ENCODE data around the gene CCDC85B. TPM values are rescaled to one million over a fixed set of nuclear protein-coding genes. Genes with fewer than 3 reads are reported as not detected.

Gene CCDC85B
- total RNA-seq, 2 experiments from 2014 or later: 40.0 to 44.4 TPM

- H3K36me3 Mint-ChIP-seq: peaks cover 2% of the 10 kb centered on the region
- peak overlapping the region; percentile 96 for H3K27ac Mint-ChIP-seq
- no peaks in the 10 kb centered on the region for H3K9me3 Mint-ChIP-seq
- peaks cover 26% of the 10 kb centered on the region for H3K4me1 Mint-ChIP-seq (ENCODE audit: low read depth)
- H3K27me3 Mint-ChIP-seq: no peaks in the 10 kb centered on the region
- CTCF ChIA-PET: interaction anchor here (1.1 to 1.8 kb wide), 2 partner anchors 43 to 148 kb away, joined by 3 to 12 read pairs; no protein-coding TSS in a partner anchor
- peak overlapping the region; percentile 67 for H3K4me3 Mint-ChIP-seq
- intact Hi-C loops (cut with micrococcal nuclease): loop anchor here (1.0 to 2.0 kb wide), 4 partner anchors 9 to 39 kb away; partner anchors contain the start of genes C11orf68, DRAP1 and FIBP
- POLR2A ChIA-PET: interaction anchor here (0.7 to 1.5 kb wide), 3 partner anchors 28 to 423 kb away, joined by 3 to 4 read pairs (median 3); no protein-coding TSS in a partner anchor
- peak; percentile 89 for DNase-seq
These were observed 37.5 kb downstream of the CCDC85B start for GRCh38 chr11:65927904-65928397.

GRCh38 chr11:65928667-65929066 lies 38.2 kb downstream of the CCDC85B start:
- Mint-ChIP-seq H3K9me3 (no peaks in the 10 kb centered on the region), H3K27ac (peak overlapping the region; percentile 96), H3K27me3 (no peaks in the 10 kb centered on the region), H3K4me1 (ENCODE audit: low read depth) (peaks cover 26% of the 10 kb centered on the region), H3K36me3 (peaks cover 2% of the 10 kb centered on the region), H3K4me3 (peak overlapping the region; percentile 67)
- CTCF ChIA-PET: interaction anchor here (1.1 to 1.8 kb wide), 2 partner anchors 44 to 148 kb away, joined by 3 to 12 read pairs; no protein-coding TSS in a partner anchor
- no peak for DNase-seq
- intact Hi-C loops (cut with micrococcal nuclease): loop anchor here (1.0 to 2.0 kb wide), 4 partner anchors 9 to 40 kb away; partner anchors contain the start of genes C11orf68, DRAP1 and FIBP
- POLR2A ChIA-PET: interaction anchor here (0.7 to 1.5 kb wide), 3 partner anchors 27 to 423 kb away, joined by 3 to 4 read pairs (median 3); no protein-coding TSS in a partner anchor

GRCh38 chr11:65931773-65932557 lies 41.5 kb downstream of the CCDC85B start:
- Mint-ChIP-seq H3K27me3 (no peaks in the 10 kb centered on the region), H3K9me3 (no peaks in the 10 kb centered on the region), H3K4me1 (ENCODE audit: low read depth) (peaks cover 24% of the 10 kb centered on the region), H3K36me3 (peaks cover 2% of the 10 kb centered on the region), H3K27ac (no peak overlapping the region), H3K4me3 (no peak overlapping the region)
- intact Hi-C loops (cut with micrococcal nuclease): no loop called here
- CTCF ChIA-PET: interaction anchor here (1.0 to 2.7 kb wide), 4 partner anchors 9 to 90 kb away, joined by 3 to 14 read pairs (median 4); no protein-coding TSS in a partner anchor
- POLR2A ChIA-PET: no interaction called here
- DNase-seq: no peak

GRCh38 chr11:65932558-65932919 lies 42.1 kb downstream of the CCDC85B start:
- intact Hi-C loops (cut with micrococcal nuclease): no loop called here
- H3K4me3 Mint-ChIP-seq: no peak overlapping the region
- no peak overlapping the region for H3K27ac Mint-ChIP-seq
- DNase-seq: no peak
- no peaks in the 10 kb centered on the region for H3K27me3 Mint-ChIP-seq
- POLR2A ChIA-PET: no interaction called here
- H3K36me3 Mint-ChIP-seq: no peaks in the 10 kb centered on the region
- no peaks in the 10 kb centered on the region for H3K9me3 Mint-ChIP-seq
- peaks cover 19% of the 10 kb centered on the region for H3K4me1 Mint-ChIP-seq (ENCODE audit: low read depth)
- CTCF ChIA-PET: interaction anchor here (1.0 to 2.7 kb wide), 3 partner anchors 8 to 90 kb away, joined by 3 to 14 read pairs (median 4); no protein-coding TSS in a partner anchor

- no peak overlapping the region for H3K27ac Mint-ChIP-seq
- no peak for DNase-seq
- peaks cover 6% of the 10 kb centered on the region for H3K4me1 Mint-ChIP-seq (ENCODE audit: low read depth)
- intact Hi-C loops (cut with micrococcal nuclease): no loop called here
- no peak overlapping the region for H3K4me3 Mint-ChIP-seq
- CTCF ChIA-PET: interaction anchor here (1.1 kb wide), 1 partner anchor 9 kb away, joined by 4 read pairs; no protein-coding TSS in a partner anchor
- H3K36me3 Mint-ChIP-seq: no peaks in the 10 kb centered on the region
- POLR2A ChIA-PET: no interaction called here
- H3K9me3 Mint-ChIP-seq: no peaks in the 10 kb centered on the region
- H3K27me3 Mint-ChIP-seq: peaks cover 2% of the 10 kb centered on the region
These were observed 43.5 kb downstream of the CCDC85B start for GRCh38 chr11:65934014-65934413.

GRCh38 chr11:65937766-65938165 lies 47.3 kb downstream of the CCDC85B start:
- Mint-ChIP-seq H3K27me3 (peaks cover 2% of the 10 kb centered on the region), H3K4me1 (ENCODE audit: low read depth) (peaks cover 9% of the 10 kb centered on the region), H3K27ac (no peak overlapping the region), H3K9me3 (no peaks in the 10 kb centered on the region), H3K4me3 (no peak overlapping the region), H3K36me3 (no peaks in the 10 kb centered on the region)
- no peak for DNase-seq
- ChIA-PET CTCF (interaction anchor here (1.7 kb wide), 2 partner anchors 51 to 158 kb away, joined by 3 to 4 read pairs; no protein-coding TSS in a partner anchor), POLR2A (interaction anchor here (0.8 to 1.0 kb wide), 2 partner anchors 13 to 19 kb away, joined by 3 to 4 read pairs; partner anchors contain the start of genes C11orf68 and DRAP1)
- intact Hi-C loops (cut with micrococcal nuclease): no loop called here

Other genes with a start within 250 kb of the CCDC85B start
- 10 to 100 TPM; 74.9 to 76.5 TPM for gene RELA, start 227.8 kb upstream of the CCDC85B start, total RNA-seq
- gene KAT5, start 178.4 kb upstream of the CCDC85B start, total RNA-seq: 10 to 100 TPM; 55.9 to 61.6 TPM
- 100 to 1,000 TPM in 1 of 2 experiments, 10 to 100 TPM in 1; 98.4 to 105 TPM for gene RNASEH2C, start 169.9 kb upstream of the CCDC85B start, total RNA-seq
- 10 to 100 TPM; 13.6 to 14.5 TPM for gene AP5B1, start 109.7 kb upstream of the CCDC85B start, total RNA-seq
- not detected for gene OVOL1, start 103.6 kb upstream of the CCDC85B start, total RNA-seq
- 1 to 10 TPM; 2.0 to 2.7 TPM for gene SNX32, start 56.7 kb upstream of the CCDC85B start, total RNA-seq
- gene CFL1, start 32.5 kb upstream of the CCDC85B start, total RNA-seq: 1,000 to 10,000 TPM; 1,166 to 1,191 TPM
- 10 to 100 TPM; 69.8 to 71.7 TPM for gene MUS81, start 30.2 kb upstream of the CCDC85B start, total RNA-seq
- 10 to 100 TPM; 11.5 to 12.5 TPM for gene EFEMP2, start 17.9 kb upstream of the CCDC85B start, total RNA-seq
- gene CTSW, start 10.8 kb upstream of the CCDC85B start, total RNA-seq: 10 to 100 TPM; 11.1 to 13.2 TPM
- gene FIBP, start 2.2 kb upstream of the CCDC85B start, total RNA-seq: 100 to 1,000 TPM in 1 of 2 experiments, 10 to 100 TPM in 1; 94.2 to 101 TPM
- 10 to 100 TPM; 17.1 to 17.7 TPM for gene FOSL1, start 9.7 kb downstream of the CCDC85B start, total RNA-seq
- 10 to 100 TPM; 22.2 to 23.6 TPM for gene C11orf68, start 28.4 kb downstream of the CCDC85B start, total RNA-seq
- gene DRAP1, start 28.8 kb downstream of the CCDC85B start, total RNA-seq: 100 to 1,000 TPM; 154 to 169 TPM
- gene TSGA10IP, start 54.8 kb downstream of the CCDC85B start, total RNA-seq: not detected
- gene SART1, start 71.1 kb downstream of the CCDC85B start, total RNA-seq: 10 to 100 TPM; 59.1 to 60.5 TPM
- 10 to 100 TPM; 41.2 to 42.7 TPM for gene EIF1AD, start 111.5 kb downstream of the CCDC85B start, total RNA-seq
- gene BANF1, start 111.8 kb downstream of the CCDC85B start, total RNA-seq: 100 to 1,000 TPM; 264 to 280 TPM
- gene CST6, start 121.3 kb downstream of the CCDC85B start, total RNA-seq: not detected
- not detected for gene CATSPER1, start 135.8 kb downstream of the CCDC85B start, total RNA-seq
- gene GAL3ST3, start 158.5 kb downstream of the CCDC85B start, total RNA-seq: not detected
- 100 to 1,000 TPM; 271 to 274 TPM for gene SF3B2, start 161.7 kb downstream of the CCDC85B start, total RNA-seq
- 10 to 100 TPM; 82.0 to 84.1 TPM for gene PACS1, start 179.6 kb downstream of the CCDC85B start, total RNA-seq

Measured in activated CD4-positive, alpha-beta memory T cell treated with anti-CD3 and anti-CD28 coated beads for 36 hours (primary cell).